Gastroesophageal sphincter (tissue), 4 donors: ENCODE data around the gene PROM2. TPM values are rescaled to one million over a fixed set of nuclear protein-coding genes. Genes with fewer than 3 reads are reported as not detected.

Experiments used
- ATAC-seq: fragments of 150-250 bp; one replicate; pipeline ENCODE4 v1.9.1; 2016; ENCODE audit warnings: mild to moderate bottlenecking, moderate library complexity
- H3K27ac ChIP-seq, 4 donors: fragments of 200-600 bp; sonication (generic) in 3 of 4; 1 replicate in 3 of 4; 2 replicates in 1 of 4; pipeline ENCODE4 v1.5.1; 2016 to 2019
- H3K27me3 ChIP-seq: fragments of 200-600 bp; sonication (generic); one replicate; pipeline ENCODE4 v1.5.1; 2019
- H3K36me3 ChIP-seq, 2 donors: fragments of 200-600 bp; sonication (generic); one replicate each; pipeline ENCODE4 v1.5.1; 2019; ENCODE audit warnings: control low read depth in 1 of 2
- H3K4me1 ChIP-seq, 3 donors: fragments of 200-600 bp; sonication (generic); 1 replicate in 2 of 3; 2 replicates in 1 of 3; pipeline ENCODE4 v1.5.1; 2016 to 2019; ENCODE audit warnings: control low read depth in 2 of 3
- H3K4me3 ChIP-seq, 2 donors: fragments of 200-600 bp; sonication (generic); one replicate each; pipeline ENCODE4 v1.5.1; 2019; ENCODE audit warnings: mild to moderate bottlenecking in 1 of 2, moderate library complexity in 1 of 2
- H3K9me3 ChIP-seq, 3 donors: fragments of 200-600 bp; sonication (generic); one replicate each; pipeline ENCODE4 v1.5.1; 2017 to 2019; ENCODE audit warnings: control low read depth in 2 of 3
- EP300 ChIP-seq: sonication (generic); formaldehyde crosslinking; IDR thresholded peaks from one replicate; pipeline ENCODE4 v1.6.1; 2017; ENCODE audit warnings: antibody characterized with exemption, mild to moderate bottlenecking
- POLR2A ChIP-seq, 2 donors: fragments of 450-650 bp; IDR thresholded peaks; one replicate each; pipeline ENCODE4 v1.6.1; 2017; ENCODE audit warnings: antibody characterized with exemption in 2 of 2, mild to moderate bottlenecking in 2 of 2, moderate library complexity in 1 of 2
- POLR2AphosphoS5 ChIP-seq: sonication (generic); formaldehyde crosslinking; IDR thresholded peaks from one replicate; pipeline ENCODE4 v1.6.1; 2017; ENCODE audit warnings: antibody characterized with exemption
- WGBS, 2 donors: methylation state at CpG; one replicate each; pipeline ENCODE4 v1.1.5; 2018; ENCODE audit warnings: low coverage in 1 of 2; 5-methylcytosine and 5-hydroxymethylcytosine counted together
- total RNA-seq, 4 donors: library from RNA; depleted of rRNA; stranded (reverse); fragments of >200 nt; gene quantifications; one replicate each; pipeline ENCODE4 v1.1.0, GENCODE V29; 2016
- TF ChIP-seq, protein P1 (sequence below), 4 experiments: fragments of 200-600 bp in 2 of 4; fragments of 450-650 bp in 2 of 4; sonication (generic) in 1 of 4; IDR thresholded peaks; one replicate each; pipeline ENCODE4 v1.5.1; 2017 to 2019; ENCODE audit warnings: antibody characterized with exemption in 4 of 4, mild to moderate bottlenecking in 2 of 4, moderate library complexity in 2 of 4

The PROM2 gene
- total RNA-seq, 4 donors from 2014 or later: 0.94 to 36.4 (median 6.8) TPM

GRCh38 chr2:95329401-95329800 is 55.2 kb downstream of the PROM2 start:
- TF ChIP-seq POLR2AphosphoS5: no peak
- TF ChIP-seq EP300: no peak
- TF ChIP-seq, protein P1, sequence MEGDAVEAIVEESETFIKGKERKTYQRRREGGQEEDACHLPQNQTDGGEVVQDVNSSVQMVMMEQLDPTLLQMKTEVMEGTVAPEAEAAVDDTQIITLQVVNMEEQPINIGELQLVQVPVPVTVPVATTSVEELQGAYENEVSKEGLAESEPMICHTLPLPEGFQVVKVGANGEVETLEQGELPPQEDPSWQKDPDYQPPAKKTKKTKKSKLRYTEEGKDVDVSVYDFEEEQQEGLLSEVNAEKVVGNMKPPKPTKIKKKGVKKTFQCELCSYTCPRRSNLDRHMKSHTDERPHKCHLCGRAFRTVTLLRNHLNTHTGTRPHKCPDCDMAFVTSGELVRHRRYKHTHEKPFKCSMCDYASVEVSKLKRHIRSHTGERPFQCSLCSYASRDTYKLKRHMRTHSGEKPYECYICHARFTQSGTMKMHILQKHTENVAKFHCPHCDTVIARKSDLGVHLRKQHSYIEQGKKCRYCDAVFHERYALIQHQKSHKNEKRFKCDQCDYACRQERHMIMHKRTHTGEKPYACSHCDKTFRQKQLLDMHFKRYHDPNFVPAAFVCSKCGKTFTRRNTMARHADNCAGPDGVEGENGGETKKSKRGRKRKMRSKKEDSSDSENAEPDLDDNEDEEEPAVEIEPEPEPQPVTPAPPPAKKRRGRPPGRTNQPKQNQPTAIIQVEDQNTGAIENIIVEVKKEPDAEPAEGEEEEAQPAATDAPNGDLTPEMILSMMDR (IDR thresholded peaks at IDR 0.05): no peak
- no peak for TF ChIP-seq POLR2A (IDR thresholded peaks at IDR 0.05)
- ATAC-seq: no peak
- Histone ChIP-seq H3K36me3 (no peaks in the 10 kb centered on the region), H3K4me3 (no peak overlapping the region), H3K27me3 (no peaks in the 10 kb centered on the region), H3K27ac (no peak overlapping the region), H3K9me3 (no peaks in the 10 kb centered on the region), H3K4me1 (peaks cover 0 to 4% (median 0%) of the 10 kb centered on the region in 3 donors)
- WGBS, 2 donors: 86% methylated on average over 7 of the region's 14 CpGs; no CpG with 5 or more reads in 1 of the 2 donors

GRCh38 chr2:95329891-95330793 is 55.9 kb downstream of the PROM2 start:
- Histone ChIP-seq H3K36me3 (no peaks in the 10 kb centered on the region), H3K4me3 (no peak overlapping the region), H3K4me1 (peaks cover 0 to 6% (median 0%) of the 10 kb centered on the region in 3 donors), H3K27ac (no peak overlapping the region), H3K9me3 (no peaks in the 10 kb centered on the region), H3K27me3 (no peaks in the 10 kb centered on the region)
- 78% methylated on average over 5 of the region's 23 CpGs; no CpG with 5 or more reads in 1 of the 2 donors for WGBS, 2 donors
- no peak for ATAC-seq
- TF ChIP-seq POLR2A (IDR thresholded peaks at IDR 0.05): no peak
- TF ChIP-seq, protein P1 (IDR thresholded peaks at IDR 0.05): no peak
- TF ChIP-seq POLR2AphosphoS5: no peak
- no peak for TF ChIP-seq EP300

DNA sequence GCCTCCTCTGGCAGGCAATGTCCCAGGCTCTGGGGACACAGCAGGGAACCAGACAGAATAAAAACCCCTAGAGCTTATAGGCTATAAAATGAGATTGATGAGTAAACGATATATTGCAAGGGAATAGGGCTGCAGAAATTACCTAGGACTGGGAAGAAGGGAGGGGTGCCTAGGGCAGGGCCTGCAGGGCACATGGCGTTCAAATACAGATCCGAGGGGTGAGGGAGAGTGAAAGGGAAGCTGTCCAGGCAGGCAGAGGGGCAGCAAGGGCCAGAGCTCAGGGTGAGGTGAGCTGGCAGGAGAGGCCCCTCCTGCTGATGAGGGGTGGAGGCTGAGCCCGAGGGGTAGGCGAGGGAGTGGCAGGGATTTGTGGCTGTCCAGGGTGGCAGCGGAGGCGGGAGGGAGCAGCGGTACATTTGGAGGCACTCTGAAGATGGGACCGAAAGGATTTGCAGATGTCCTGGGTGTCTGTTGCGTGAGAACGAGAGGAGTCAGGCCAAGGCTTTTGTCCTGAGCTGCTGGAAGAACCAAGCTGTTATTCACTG is 56.6 kb downstream of the PROM2 start:
- no peak for TF ChIP-seq POLR2AphosphoS5
- TF ChIP-seq, protein P1 (IDR thresholded peaks at IDR 0.05): no peak
- TF ChIP-seq EP300: no peak
- no peak for TF ChIP-seq POLR2A (IDR thresholded peaks at IDR 0.05)
- ATAC-seq: no peak
- 85 to 88% methylated on average over 10 to 11 of the region's 11 CpGs for WGBS, 2 donors

GRCh38 chr2:95331606-95332005 is 57.4 kb downstream of the PROM2 start:
- Histone ChIP-seq H3K27me3 (no peaks in the 10 kb centered on the region), H3K27ac (no peak overlapping the region), H3K36me3 (no peaks in the 10 kb centered on the region), H3K4me1 (peaks cover 0 to 6% (median 0%) of the 10 kb centered on the region in 3 donors), H3K4me3 (no peak overlapping the region), H3K9me3 (no peaks in the 10 kb centered on the region)
- no peak for ATAC-seq
- no peak for TF ChIP-seq EP300
- TF ChIP-seq, protein P1 (IDR thresholded peaks at IDR 0.05): no peak
- no peak for TF ChIP-seq POLR2A (IDR thresholded peaks at IDR 0.05)
- no peak for TF ChIP-seq POLR2AphosphoS5
- WGBS, 2 donors: 96% methylated on average over 4 of the region's 10 CpGs; no CpG with 5 or more reads in 1 of the 2 donors

More for the DNA sequence above, 56.6 kb downstream of the PROM2 start:
- Histone ChIP-seq H3K27me3 (no peaks in the 10 kb centered on the region), H3K4me3 (no peak overlapping the region), H3K9me3 (no peaks in the 10 kb centered on the region), H3K4me1 (peaks cover 0 to 6% (median 0%) of the 10 kb centered on the region in 3 donors), H3K36me3 (no peaks in the 10 kb centered on the region), H3K27ac (no peak overlapping the region)
